Stimulated activated CD4-positive, alpha-beta T cell treated with anti-CD3 and anti-CD28 coated beads, Interleukin-1b, Interleukin-23, amount 100 ng/mL, for 48 hours (primary cell): ENCODE results near the gene TMEM167B.

Experiments
- DNase-seq: peaks from one replicate; pipeline ENCODE4 v3.0.0-alpha.2; 2020

TMEM167B gene

GRCh38 chr1:109083923-109084322 is 6.6 kb upstream of the TMEM167B start:
- DNase-seq: no peak

GRCh38 chr1:109084563-109085517 is 5.7 kb upstream of the TMEM167B start:
- DNase-seq: no peak

GRCh38 chr1:109089242-109090015 is 1.1 kb upstream of the TMEM167B start:
- DNase-seq: peak; percentile 31

GRCh38 chr1:109091078-109091838 is 694 bp downstream of the TMEM167B start:
- DNase-seq: no peak

GRCh38 chr1:109091839-109092193 is 1.3 kb downstream of the TMEM167B start:
- no peak for DNase-seq

- DNase-seq: no peak
These were observed 3.8 kb downstream of the TMEM167B start for GRCh38 chr1:109094377-109094803.

- DNase-seq: no peak
These were observed 4.3 kb downstream of the TMEM167B start for GRCh38 chr1:109094871-109095270.

- DNase-seq: no peak
These were observed 5.1 kb downstream of the TMEM167B start for GRCh38 chr1:109095631-109096030.

GRCh38 chr1:109096120-109096519 is 5.6 kb downstream of the TMEM167B start:
- no peak for DNase-seq

GRCh38 chr1:109099938-109100773 is 9.6 kb downstream of the TMEM167B start:
- peak; percentile 98 for DNase-seq

GRCh38 chr1:109104364-109105151 is 14.0 kb downstream of the TMEM167B start:
- DNase-seq: no peak

- no peak for DNase-seq
These were observed 15.3 kb downstream of the TMEM167B start for GRCh38 chr1:109105881-109106280.

GRCh38 chr1:109107785-109108184 is 17.2 kb downstream of the TMEM167B start:
- no peak for DNase-seq

GRCh38 chr1:109109906-109110305 is 19.3 kb downstream of the TMEM167B start:
- DNase-seq: no peak

- no peak for DNase-seq
These were observed 21.0 kb downstream of the TMEM167B start for GRCh38 chr1:109111386-109112055.

GRCh38 chr1:109112056-109112651 is 21.6 kb downstream of the TMEM167B start:
- no peak for DNase-seq

GRCh38 chr1:109112652-109113285 is 22.2 kb downstream of the TMEM167B start:
- DNase-seq: peak; percentile 90

GRCh38 chr1:109113590-109114341 is 23.2 kb downstream of the TMEM167B start, which contains the start of gene ELAPOR1:
Gene ELAPOR1, plus strand, starts transcription at chr1:109114115. Its CDS starts 69 bp downstream, at chr1:109114184.
- peak; percentile 75 for DNase-seq

- no peak for DNase-seq
These were observed 23.7 kb downstream of the TMEM167B start for GRCh38 chr1:109114342-109114674.
